NCI-H128 (cell line): ENCODE data around the gene PDE6D.
"Not testable (repeated sequence)": the region's sequence is repeated elsewhere in the genome, so short reads cannot be mapped to it uniquely, and the experiment has no call there.

Experiments
- DNase-seq: peaks from one replicate; lab custom pipeline; 2025; ENCODE audit not compliant: unreplicated experiment; lab: John Stamatoyannopoulos, UW

Gene PDE6D

DNA sequence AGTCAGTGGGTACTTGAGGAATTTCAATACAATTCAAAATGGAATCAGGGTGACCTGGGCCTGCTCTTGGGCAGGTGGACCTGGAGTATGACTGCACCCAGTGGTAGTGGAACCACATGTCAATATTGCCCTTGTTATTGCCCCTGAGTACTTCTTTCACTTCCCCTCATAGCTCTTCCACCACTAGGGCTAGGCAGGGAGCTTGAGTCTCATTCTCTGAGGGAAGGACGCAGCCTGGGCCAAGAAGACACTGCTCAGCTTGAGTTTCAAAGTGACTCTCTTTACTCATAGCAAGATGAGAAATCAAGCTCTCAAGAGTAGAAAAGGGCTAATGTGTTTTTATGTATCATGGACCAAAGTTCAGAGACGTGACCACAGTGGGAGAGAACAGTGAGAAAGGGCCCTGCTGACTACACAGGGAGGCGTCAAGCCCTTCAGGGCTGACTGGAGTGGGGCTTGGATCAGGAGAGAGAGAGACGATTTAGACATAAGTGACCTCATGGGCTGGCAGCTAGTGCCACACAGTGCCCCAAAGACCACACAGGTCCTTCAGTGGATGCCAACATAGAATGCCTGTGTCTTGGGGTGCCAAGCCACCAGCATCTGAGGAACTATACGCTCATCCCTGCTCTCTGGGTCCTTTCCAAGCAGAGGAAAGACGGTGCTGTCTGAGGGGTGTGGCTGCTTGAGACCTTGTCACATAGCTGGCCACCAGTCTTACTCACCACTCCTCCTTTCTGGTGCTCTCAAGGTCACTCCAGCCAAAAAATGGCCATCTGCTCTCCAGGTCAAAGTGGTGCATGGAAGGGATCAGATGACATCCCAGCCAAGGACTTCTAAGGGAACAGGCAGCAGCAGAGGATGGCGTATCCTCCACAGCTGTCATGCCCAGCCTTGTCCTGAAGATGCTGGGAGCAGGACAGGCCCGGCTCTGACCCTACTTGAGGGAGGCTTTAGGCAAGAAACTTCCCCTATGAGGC is 59.8 kb downstream of the PDE6D start:
- no peak for DNase-seq

DNA sequence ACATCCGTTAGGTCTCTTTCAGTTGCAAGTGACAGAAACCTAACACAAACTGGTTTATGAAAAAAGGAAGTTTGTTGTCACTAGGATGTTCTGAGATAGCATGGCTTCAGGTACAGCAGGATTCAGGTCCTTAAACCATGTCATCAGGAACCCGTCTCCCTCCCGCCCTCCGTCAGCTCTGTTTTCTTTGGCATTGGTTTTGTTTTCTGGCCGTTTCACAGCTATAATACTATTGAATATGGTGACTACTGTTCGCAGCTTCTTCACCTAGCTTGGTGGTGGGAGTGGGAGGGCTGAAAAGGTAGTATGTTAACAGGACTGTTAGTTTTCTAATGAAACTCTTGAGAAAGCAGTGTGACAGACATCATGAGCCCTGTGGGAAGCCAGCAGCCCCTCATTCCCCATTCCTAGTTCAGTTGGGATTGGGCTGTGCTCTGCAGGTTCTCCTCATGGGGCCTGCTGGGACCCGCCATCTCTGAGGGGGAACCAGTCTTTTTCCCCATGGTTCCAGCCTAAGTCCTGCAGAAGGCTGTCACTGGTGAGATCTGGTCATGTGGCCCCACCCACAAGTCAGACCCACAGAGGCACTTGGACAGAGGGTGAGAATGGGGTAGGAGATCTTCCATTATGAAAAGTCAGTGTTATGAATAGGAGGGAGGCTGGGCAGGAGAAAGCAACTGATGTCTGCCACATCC is 60.6 kb downstream of the PDE6D start:
- DNase-seq = no peak

DNA sequence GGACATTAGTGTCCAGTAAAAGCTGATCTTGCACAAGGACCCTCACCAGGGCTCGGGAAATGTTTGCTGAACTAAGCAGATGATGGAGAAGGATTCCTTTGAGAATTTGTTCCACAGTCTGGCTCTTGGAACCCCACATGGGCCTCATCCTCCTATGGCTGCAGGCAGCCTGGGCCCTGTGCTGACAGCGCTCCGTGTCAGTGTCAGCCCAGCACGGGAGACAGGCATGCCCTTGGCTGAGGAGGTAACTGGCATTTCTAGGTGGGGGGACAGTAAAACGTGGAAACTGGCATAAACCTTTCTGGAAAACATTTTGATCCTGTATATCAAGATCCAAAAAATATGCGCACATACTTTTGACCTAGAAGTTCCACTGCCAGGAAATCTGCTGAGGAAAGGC is 62.3 kb downstream of the PDE6D start:
- no peak for DNase-seq

DNA sequence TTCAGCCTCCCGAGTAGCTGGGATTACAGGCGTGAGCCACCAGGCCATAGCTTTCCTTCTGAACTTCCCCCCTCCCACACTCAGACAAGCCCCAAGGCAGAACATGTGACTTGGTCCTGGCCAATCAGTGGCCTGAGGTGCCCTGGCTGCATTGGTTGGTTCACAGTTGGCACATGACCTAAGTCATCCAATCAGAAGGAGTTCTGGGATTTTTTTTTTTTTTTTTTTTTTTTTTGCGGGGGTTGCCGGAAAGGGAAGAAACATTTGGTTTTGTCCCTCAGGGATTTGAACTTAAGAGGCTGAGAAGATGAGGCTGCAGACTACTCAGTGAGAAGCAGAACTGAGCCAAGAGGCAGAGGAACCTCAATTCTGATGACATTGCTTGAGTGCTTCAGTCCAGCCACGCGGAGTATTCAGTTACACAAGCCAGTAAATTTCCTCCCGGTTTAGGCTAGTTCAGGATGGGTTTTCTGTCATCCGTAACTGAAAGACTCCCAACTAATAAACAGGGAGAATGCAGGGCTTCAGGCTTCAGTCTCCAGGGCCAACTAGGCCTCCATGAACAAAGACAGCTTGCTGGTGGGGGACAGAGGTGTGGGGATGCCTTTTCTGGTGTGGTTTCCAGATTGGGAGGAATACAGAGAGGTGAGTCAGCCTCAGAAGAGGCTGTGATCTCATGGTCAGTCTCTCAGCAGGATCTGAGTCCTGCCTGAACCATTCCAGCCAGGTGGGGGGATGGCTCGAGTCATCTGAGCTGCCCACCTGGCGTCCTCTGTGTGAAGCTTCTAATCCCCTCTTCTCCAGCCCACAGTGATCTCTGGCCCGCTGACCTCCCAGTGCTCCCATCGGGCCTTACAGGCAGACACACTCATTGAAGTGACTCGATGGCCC is 63.6 kb downstream of the PDE6D start:
- no peak for DNase-seq

DNA sequence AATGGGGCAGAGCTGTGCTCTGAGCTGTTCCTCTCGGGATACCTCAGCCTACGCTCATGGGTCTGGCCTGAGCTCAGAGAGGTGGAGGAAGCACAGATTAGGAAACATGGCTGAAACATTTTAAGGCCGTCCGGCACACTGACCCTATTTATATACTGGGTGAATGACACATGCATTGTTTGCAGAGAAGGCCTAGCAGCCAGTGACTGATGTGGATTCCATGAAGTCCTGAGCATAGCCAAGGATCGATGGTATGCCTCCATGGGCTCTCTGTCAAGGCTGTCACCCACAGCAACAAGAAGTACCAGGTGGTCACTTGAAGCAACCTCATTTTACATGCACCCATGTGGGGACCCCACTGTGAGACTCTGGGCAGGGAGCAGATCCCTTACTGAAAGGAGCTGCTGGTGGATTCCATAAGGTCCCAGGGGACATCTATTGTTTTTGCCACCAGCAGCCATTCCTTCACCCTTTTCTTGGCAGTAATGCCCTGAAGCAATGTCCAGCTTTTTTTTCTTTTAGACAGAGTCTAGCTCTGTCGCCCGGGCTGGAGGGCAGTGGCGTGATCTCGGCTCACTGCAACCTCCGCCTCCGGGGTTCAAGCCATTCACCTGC is 64.3 kb downstream of the PDE6D start:
- no peak for DNase-seq

DNA sequence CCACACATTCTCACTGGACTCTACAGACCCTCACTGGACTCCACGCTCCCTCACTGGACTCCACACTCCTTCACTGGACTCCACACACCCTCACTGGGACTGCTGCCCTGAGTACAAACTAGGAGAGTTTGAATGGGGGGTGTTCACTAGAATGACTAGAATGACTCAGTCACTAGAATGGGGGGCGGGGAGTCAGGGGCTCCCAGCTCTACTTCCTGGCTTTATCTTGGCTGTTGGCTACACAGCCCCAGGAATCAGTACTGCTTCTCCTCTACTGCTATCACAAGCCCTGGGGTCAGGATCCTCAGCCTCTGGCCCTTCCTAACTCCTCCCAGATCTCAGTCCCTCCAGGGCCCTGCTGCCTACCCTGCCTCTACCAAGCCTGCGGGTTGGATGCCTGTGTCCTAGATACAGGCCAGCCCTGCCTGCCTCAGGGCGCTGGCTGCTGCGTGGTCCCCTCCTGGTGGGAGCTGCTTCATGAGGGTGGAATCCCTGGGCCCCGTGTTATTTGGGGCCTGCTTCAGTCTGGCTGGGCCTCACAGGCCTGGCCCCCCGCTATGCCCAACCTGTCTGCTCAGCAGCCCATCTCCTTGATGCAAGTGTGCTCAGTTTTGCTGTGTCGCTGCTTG is 65.0 kb downstream of the PDE6D start:
- DNase-seq = no peak

DNA sequence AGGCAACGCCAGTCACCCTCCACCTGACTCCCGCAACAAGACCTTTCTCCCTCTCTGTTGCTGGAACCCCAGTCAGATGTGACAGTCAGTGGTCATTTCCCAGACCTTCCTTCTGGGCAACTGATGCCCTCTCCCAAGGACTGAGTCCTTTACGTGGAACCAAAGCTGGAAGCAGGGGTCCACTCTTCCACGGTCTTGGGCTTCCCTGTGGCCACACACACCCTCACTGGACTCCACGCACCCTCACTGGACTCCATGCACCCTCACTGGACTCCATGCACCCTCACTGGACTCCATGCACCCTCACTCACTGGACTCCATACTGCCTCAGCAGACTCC is 65.6 kb downstream of the PDE6D start:
- no peak for DNase-seq

DNA sequence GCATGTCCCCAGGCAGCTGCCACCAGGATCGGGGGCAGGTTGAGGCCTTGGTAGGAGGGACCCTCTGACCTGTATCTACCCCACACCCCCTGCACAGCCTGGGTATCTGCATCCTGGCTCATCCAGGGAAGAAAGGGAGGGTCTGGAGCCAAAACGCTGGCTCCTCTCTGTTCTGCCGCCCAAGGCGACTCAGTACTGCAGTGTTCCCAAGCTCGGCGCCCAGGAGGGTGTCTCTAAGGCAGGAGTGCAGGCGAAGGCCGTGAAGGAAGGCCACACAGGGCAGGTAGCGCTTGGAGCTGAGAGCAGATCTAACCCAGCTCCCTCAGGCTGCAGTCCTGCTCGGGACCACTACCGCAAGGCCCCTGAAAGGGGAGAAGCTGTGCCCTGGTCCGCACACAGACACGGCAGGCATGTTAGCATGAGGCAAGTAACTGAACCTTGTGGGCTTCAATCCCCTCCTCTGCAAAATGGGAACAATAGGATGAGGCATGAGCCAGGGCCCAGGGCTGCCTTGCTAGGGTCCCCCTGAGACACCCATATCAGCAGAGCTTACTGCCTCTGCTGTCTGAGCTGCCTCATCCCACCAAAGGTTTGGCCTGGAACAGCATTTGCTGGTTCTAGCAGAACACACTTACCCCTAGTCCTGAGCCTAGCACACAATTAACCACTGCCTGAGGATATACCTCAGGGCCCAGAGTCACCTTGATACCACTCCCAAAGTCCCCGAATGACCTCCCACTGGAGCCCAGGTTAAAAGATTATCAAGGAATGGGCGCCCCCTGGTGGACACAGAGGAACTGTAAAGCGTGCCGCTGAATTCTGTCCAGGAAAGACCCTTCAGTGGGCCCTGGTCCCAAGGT is 66.2 kb downstream of the PDE6D start:
- peak; percentile 67 for DNase-seq

DNA sequence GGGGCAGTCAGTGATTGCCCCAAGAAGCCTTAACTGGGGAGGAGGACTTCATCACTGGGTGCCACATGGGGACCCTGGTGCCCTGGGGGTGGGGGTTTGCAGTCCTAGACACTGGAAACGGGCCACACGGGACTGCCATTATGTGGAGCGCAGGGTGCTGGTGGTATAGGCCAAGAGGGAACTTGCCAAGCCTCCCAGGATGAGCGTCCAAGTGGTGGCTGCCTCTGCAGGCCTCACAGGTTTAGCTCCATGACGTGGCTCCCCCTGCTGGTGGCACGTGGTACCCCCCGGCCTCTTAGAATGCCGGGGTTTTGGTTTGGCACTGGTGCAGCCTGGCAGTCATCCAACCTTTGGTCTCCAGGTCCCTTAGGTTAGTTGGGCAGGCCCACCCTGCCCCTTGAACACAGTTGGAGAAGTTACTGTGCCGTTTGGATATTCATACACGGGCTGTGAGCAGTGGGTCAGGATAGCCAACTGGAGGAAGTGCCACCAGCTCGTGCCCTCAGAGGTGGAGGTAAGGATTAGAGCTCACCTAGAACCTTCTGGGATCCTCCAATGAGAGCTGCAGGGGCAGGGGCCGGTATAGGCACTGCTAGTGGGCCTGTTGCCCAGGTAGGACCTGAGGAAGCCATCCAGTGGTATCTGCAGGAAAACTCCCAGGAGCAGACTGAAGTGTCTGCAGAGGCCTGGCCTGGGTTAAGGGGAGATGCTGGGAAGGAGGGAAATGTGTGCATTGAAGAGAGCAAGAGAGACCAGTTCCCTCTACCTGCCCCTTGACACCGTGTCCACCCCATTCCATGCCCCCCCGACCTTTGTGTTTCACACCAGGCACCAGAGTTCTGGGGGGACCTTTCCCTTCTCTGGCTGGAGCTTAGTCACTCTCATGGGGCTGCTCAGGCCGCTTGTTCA is 67.1 kb downstream of the PDE6D start:
- peak; percentile 76 for DNase-seq

DNA sequence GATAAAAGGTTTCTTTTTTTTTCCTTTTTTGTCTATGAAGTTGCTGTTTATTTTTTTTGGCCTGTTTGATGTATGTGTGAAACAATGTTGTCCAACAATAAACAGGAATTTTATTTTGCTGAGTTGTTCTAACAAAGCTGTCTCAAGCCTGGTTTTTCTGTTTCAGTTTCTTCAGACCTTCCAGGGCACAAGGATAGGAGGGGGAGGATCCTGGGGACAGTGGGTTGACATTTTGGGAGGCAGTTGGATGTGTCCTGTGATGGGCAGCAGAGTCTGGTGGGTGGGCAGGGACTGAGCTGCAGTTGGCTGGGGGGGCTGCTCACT is 67.7 kb downstream of the PDE6D start:
- not testable (repeated sequence) for DNase-seq

DNA sequence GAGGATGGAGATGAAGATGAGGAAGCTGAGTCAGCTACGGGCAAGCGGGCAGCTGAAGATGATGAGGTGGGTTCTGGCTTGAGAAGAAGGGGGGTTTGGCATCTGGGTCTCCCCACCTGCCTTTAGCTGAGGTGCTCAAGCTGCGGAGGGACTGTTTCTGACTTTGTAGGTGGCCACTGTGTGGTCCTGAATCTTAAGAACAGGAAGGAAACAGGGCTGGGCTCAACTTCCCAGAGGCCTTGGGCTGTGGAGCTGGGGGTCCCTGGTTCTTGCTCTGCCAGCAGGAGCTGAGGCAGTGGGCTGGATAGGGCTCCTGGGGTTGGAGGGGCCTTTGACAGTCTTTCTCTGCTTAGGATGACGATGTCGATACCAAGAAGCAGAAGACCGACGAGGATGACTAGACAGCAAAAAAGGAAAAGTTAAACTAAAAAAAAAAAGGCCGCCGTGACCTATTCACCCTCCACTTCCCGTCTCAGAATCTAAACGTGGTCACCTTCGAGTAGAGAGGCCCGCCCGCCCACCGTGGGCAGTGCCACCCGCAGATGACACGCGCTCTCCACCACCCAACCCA is 68.5 kb downstream of the PDE6D start:
- not testable (repeated sequence) for DNase-seq

DNA sequence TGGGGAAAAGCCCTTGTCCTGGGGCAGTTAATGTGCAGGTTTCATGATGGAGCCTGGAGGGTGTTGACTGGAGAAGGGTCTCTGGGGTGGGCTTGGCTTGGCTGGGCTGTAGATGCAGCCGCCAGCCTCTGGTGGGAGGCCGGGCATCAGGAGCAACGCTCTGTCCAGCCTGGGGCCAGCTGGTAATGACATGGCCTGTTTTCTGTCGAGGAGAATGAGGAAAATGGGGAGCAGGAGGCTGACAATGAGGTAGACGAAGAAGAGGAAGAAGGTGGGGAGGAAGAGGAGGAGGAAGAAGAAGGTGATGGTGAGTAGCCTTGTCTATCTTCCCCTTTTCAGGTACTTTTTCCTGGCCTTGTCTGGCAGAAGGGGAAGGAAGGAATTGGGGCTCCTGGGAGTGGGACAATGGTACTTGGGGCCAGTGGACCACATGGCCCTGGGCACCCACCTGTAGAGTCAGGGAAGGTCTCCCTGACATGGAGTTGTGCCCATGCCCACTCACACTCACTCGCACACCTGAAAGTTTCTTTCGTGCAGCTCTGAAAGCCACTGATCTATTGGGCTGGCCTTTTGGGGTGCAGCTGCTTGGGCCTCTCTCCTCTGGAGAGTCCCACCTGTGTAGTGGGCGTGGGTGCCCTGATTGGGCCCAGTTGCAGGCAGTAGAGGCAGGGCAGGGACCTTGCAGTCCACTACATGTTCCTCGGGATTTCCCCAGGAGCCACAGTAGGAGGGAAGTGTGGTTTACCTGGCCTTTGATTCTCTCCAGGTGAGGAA is 69.2 kb downstream of the PDE6D start:
- no peak for DNase-seq

DNA sequence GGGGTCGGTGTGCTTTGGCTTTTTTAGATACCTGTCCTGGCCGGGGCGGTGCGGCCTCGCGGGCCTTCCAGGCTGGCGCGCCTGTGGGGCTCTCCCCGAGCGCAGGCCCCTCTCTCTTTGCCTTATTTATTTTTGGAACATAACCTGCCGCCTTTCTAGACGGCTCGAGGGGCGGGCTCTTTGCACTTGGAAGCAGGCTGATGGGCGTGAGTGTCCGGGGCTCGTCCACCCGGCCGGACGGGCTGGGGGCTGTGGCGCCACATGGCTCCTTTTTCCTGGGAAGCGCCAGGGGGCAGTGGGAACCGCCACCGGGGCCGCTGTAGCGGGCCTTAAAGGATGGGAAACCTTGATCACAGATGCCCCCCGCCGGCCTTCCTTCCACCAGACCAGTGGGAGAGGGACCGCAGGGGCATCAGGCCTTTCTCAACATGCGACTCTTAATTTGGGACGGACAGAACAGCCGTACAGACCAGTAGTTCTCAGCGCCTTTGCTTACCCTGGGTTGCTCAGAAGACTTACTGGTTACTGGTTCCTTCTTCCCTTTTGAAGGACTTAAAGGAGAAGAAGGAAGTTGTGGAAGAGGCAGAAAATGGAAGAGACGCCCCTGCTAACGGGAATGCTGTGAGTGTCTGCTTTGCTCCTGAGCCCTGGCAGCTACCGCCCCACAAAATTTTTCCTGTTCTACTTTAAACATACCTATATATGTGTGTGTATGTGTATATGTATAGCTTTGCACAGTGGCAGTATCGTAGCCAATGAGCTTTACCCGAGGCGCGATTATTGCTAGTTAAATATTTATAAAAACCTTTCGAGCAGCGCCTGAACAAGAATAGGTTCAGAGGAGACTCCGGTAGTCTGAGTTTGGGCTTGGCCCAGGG is 70.0 kb downstream of the PDE6D start:
- DNase-seq = no peak

DNA sequence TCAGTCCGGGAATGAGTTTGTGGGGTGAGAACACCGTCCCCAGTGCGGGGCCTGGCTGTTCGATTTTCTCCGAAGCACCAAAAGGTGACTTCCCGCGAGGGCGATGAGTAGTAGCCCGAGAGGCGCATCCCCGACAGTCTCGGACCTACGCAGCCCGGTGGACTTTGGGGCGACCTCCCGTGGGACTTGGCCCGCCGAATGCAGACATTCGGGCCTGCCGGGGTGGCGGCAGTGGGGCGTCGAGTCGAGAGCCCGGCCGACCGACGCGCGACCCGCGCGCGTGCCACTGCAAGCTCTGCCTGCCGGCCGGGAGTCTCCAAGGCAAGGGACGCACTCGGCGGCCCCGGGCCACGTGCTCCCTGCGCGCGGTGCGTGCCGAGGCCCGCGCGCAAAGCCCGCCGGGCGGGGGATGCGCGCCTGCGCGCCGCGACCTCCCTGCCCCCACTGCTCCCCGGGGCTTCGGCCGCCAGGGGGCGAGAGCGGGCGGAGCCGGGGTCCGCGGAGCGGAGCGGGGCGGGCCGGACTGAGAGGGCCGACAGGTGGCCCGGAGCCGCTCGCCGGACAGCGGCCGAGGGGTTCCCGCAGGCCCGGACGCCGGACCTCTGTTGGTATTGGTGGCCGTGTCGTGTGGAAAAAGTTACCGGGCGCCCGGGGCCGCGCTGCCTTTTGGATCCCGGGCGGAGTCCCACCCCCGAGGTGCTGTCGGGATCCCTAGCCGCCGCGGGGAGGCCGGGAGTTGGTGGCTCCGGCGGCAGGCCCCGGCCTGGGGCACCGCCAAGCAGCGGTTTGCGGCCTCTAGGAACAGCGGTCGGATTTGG is 70.9 kb downstream of the PDE6D start:
- no peak for DNase-seq

DNA sequence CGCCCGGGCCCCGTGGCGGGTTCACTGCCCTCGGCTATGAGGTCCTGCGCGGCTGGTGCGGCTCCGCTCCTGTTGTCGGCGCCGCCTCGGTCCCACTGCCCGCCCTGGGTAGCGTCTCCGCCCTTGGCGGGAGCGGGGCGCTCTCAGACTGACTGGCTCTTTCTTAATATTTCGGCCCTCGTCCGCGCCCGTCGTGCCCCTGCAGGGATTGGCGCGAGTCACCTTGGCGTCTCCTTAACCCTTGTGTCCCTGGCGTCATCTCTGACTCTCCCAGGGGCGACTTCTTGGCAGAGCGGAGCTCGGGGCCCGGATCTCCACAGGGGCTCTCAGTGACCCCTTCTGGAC is 71.5 kb downstream of the PDE6D start:
- no peak for DNase-seq
